PFSK-1 (cell line): Measurements from ENCODE around the gene NKIRAS2.

Source experiments
- FOXP2 ChIP-seq: optimal IDR thresholded peaks from 2 replicates; pipeline ENCODE3; 2011; ENCODE audit warnings: borderline replicate concordance, control low read depth, inconsistent platforms; ENCODE audit not compliant: insufficient read depth; ENCODE audit errors: extremely low read length, extremely low read depth
- POLR2AphosphoS5 ChIP-seq: IDR thresholded peaks from 2 replicates; pipeline ENCODE4 v1.6.1; 2012; ENCODE audit warnings: low read depth, mild to moderate bottlenecking, control low read depth, low read length, moderate library complexity
- REST ChIP-seq, 2 experiments: IDR thresholded peaks; 2 replicates each; pipeline versions ENCODE4 v1.6.1 to v1.8.0; 2011 to 2012; ENCODE audit warnings: low read depth in 2 of 2, low read length in 2 of 2, control low read depth in 1 of 2, inconsistent platforms in 1 of 2, mild to moderate bottlenecking in 1 of 2, moderate library complexity in 1 of 2; ENCODE audit not compliant: insufficient read depth in 1 of 2
- SIN3A ChIP-seq: IDR thresholded peaks from 2 replicates; pipeline ENCODE4 v1.6.1; 2012; ENCODE audit warnings: mild to moderate bottlenecking, low read length, moderate library complexity, borderline replicate concordance; ENCODE audit not compliant: insufficient read depth
- TAF1 ChIP-seq: IDR thresholded peaks from 2 replicates; pipeline ENCODE4 v1.6.1; 2012; ENCODE audit warnings: low read length, control low read depth, borderline replicate concordance; ENCODE audit not compliant: insufficient read depth

Gene NKIRAS2

GRCh38 chr17:42050393-42051012 lies 30.6 kb downstream of the NKIRAS2 start, which contains the start of gene C17orf113:
Gene C17orf113 (minus strand): TSS chr17:42050601. CDS start chr17:42043376, 7,225 bp downstream.
- TF ChIP-seq TAF1 (peak; percentile 67; the same call in 1 of the 2 replicates), REST (IDR thresholded peaks at IDR 0.05; ENCODE audit: insufficient read depth in 1 of 2, low read depth in 2 of 2, low read length in 2 of 2) (no peak), SIN3A (no peak), FOXP2 (peak; percentile 66), POLR2AphosphoS5 (peak; percentile 55)

GRCh38 chr17:42051013-42051400 lies 31.1 kb downstream of the NKIRAS2 start:
- TF ChIP-seq REST (IDR thresholded peaks at IDR 0.05; ENCODE audit: insufficient read depth in 1 of 2, low read depth in 2 of 2, low read length in 2 of 2), result no peak
- TF ChIP-seq SIN3A, result no peak
- TF ChIP-seq POLR2AphosphoS5, result no peak
- TF ChIP-seq TAF1, result no peak
- TF ChIP-seq FOXP2, result no peak

GRCh38 chr17:42051645-42052044 lies 31.8 kb downstream of the NKIRAS2 start:
- TF ChIP-seq SIN3A (no peak), REST (IDR thresholded peaks at IDR 0.05; ENCODE audit: insufficient read depth in 1 of 2, low read depth in 2 of 2, low read length in 2 of 2) (no peak), POLR2AphosphoS5 (no peak), FOXP2 (no peak), TAF1 (no peak)

- 0 out of 4 replicates have a peak, but pooled peaks of 1 of the 2 experiments have one; percentile 21 for TF ChIP-seq REST (IDR thresholded peaks at IDR 0.05; ENCODE audit: insufficient read depth in 1 of 2, low read depth in 2 of 2, low read length in 2 of 2)
- no peak for TF ChIP-seq TAF1
These were observed 32.5 kb downstream of the NKIRAS2 start for GRCh38 chr17:42052346-42052877.
